Activated naive CD4-positive, alpha-beta T cell treated with anti-CD3 and anti-CD28 coated beads, Interleukin-2, amount 50 U/mL, for 72 hours (primary cell): Measurements from ENCODE around the gene FRRS1. TPM values are rescaled to one million over a fixed set of nuclear protein-coding genes. Genes with fewer than 3 reads are reported as not detected.

ENCODE experiments used
- ATAC-seq, 2 donors: fragments of 150-1000 bp; cut with Tn5 transposase; 2 replicates each; pipeline ENCODE4 v1.10.0; 2021; ENCODE audit warnings: mild to moderate bottlenecking in 2 of 2, moderate library complexity in 2 of 2
- DNase-seq, 2 donors: peaks; one replicate each; pipeline ENCODE4 v3.0.0; 2021 to 2022; ENCODE audit warnings: low spot score in 2 of 2
- H3K27ac Mint-ChIP-seq, 2 donors: one replicate each; pipeline ENCODE4 v1.8.0; 2022; ENCODE audit warnings: mild to moderate bottlenecking in 2 of 2, mixed read lengths in 2 of 2
- H3K36me3 Mint-ChIP-seq, 2 donors: one replicate each; pipeline ENCODE4 v1.8.0; 2022; ENCODE audit warnings: mixed read lengths in 2 of 2
- H3K9me3 Mint-ChIP-seq, 2 donors: one replicate each; pipeline ENCODE4 v1.8.0; 2022; ENCODE audit warnings: mixed read lengths in 2 of 2
- total RNA-seq, 2 donors: library from RNA; stranded (reverse); gene quantifications; one replicate each; pipeline ENCODE4 v1.2.3, GENCODE V29; 2022

FRRS1 gene
- total RNA-seq, 2 donors from 2014 or later, result 1.5 to 3.3 TPM

- Mint-ChIP-seq H3K36me3 (no peaks in the 10 kb centered on the region), H3K27ac (no peak overlapping the region), H3K9me3 (no peaks in the 10 kb centered on the region)
- ATAC-seq, result no peak
- DNase-seq, result no peak
Measured at GRCh38 chr1:99675292-99675691, 91.1 kb downstream of the FRRS1 start.

GRCh38 chr1:99674115-99675064 is 92.0 kb downstream of the FRRS1 start:
- DNase-seq, result no peak
- Mint-ChIP-seq H3K36me3 (no peaks in the 10 kb centered on the region), H3K9me3 (no peaks in the 10 kb centered on the region), H3K27ac (no peak overlapping the region)
- ATAC-seq, result peak in 1 of 2 donors; percentile 20

GRCh38 chr1:99673315-99673714 is 93.1 kb downstream of the FRRS1 start:
- no peaks in the 10 kb centered on the region for H3K9me3 Mint-ChIP-seq
- no peak for ATAC-seq
- DNase-seq, result no peak
- H3K27ac Mint-ChIP-seq, result no peak overlapping the region
- no peaks in the 10 kb centered on the region for H3K36me3 Mint-ChIP-seq

- H3K9me3 Mint-ChIP-seq, result no peaks in the 10 kb centered on the region
- no peaks in the 10 kb centered on the region for H3K36me3 Mint-ChIP-seq
- no peak for ATAC-seq
Measured at GRCh38 chr1:99672530-99673213, 93.8 kb downstream of the FRRS1 start.

GRCh38 chr1:99672038-99672437 is 94.4 kb downstream of the FRRS1 start:
- Mint-ChIP-seq H3K36me3 (no peaks in the 10 kb centered on the region), H3K9me3 (no peaks in the 10 kb centered on the region), H3K27ac (no peak overlapping the region)
- no peak for ATAC-seq
- no peak for DNase-seq

More at GRCh38 chr1:99672530-99673213, 93.8 kb downstream of the FRRS1 start:
- H3K27ac Mint-ChIP-seq, result no peak overlapping the region
- no peak for DNase-seq

GRCh38 chr1:99670583-99670982 is 95.9 kb downstream of the FRRS1 start:
- ATAC-seq (no peak), DNase-seq (no peak)
- Mint-ChIP-seq H3K36me3 (no peaks in the 10 kb centered on the region), H3K27ac (no peak overlapping the region), H3K9me3 (no peaks in the 10 kb centered on the region)

GRCh38 chr1:99669821-99670220 is 96.6 kb downstream of the FRRS1 start:
- DNase-seq, result no peak
- Mint-ChIP-seq H3K27ac (no peak overlapping the region), H3K36me3 (no peaks in the 10 kb centered on the region), H3K9me3 (no peaks in the 10 kb centered on the region)
- no peak for ATAC-seq

- no peak overlapping the region for H3K27ac Mint-ChIP-seq
- H3K9me3 Mint-ChIP-seq, result no peaks in the 10 kb centered on the region
- no peak for DNase-seq
- ATAC-seq, result no peak
- no peaks in the 10 kb centered on the region for H3K36me3 Mint-ChIP-seq
Measured at GRCh38 chr1:99669376-99669775, 97.1 kb downstream of the FRRS1 start.

GRCh38 chr1:99665212-99665611 is 101.2 kb downstream of the FRRS1 start:
- DNase-seq (no peak), ATAC-seq (no peak)
- H3K9me3 Mint-ChIP-seq, result no peaks in the 10 kb centered on the region
- H3K27ac Mint-ChIP-seq, result no peak overlapping the region
- H3K36me3 Mint-ChIP-seq, result no peaks in the 10 kb centered on the region

- ATAC-seq (no peak), DNase-seq (no peak)
- Mint-ChIP-seq H3K27ac (no peak overlapping the region), H3K9me3 (no peaks in the 10 kb centered on the region), H3K36me3 (no peaks in the 10 kb centered on the region)
Measured at GRCh38 chr1:99663501-99663900, 102.9 kb downstream of the FRRS1 start.

GRCh38 chr1:99662539-99663080 is 103.8 kb downstream of the FRRS1 start:
- no peaks in the 10 kb centered on the region for H3K36me3 Mint-ChIP-seq
- H3K27ac Mint-ChIP-seq, result no peak overlapping the region
- no peak for ATAC-seq
- no peaks in the 10 kb centered on the region for H3K9me3 Mint-ChIP-seq
- no peak for DNase-seq

- DNase-seq (no peak), ATAC-seq (no peak)
- no peaks in the 10 kb centered on the region for H3K9me3 Mint-ChIP-seq
- no peak overlapping the region for H3K27ac Mint-ChIP-seq
- no peaks in the 10 kb centered on the region for H3K36me3 Mint-ChIP-seq
Measured at GRCh38 chr1:99661780-99662179, 104.7 kb downstream of the FRRS1 start.

GRCh38 chr1:99660496-99660895 is 105.9 kb downstream of the FRRS1 start:
- H3K36me3 Mint-ChIP-seq, result no peaks in the 10 kb centered on the region
- no peak overlapping the region for H3K27ac Mint-ChIP-seq
- no peaks in the 10 kb centered on the region for H3K9me3 Mint-ChIP-seq
- ATAC-seq (no peak), DNase-seq (no peak)

- Mint-ChIP-seq H3K27ac (no peak overlapping the region), H3K9me3 (no peaks in the 10 kb centered on the region), H3K36me3 (no peaks in the 10 kb centered on the region)
- DNase-seq (no peak), ATAC-seq (no peak)
Measured at GRCh38 chr1:99659755-99660210, 106.7 kb downstream of the FRRS1 start.
